K562 (cell line): ENCODE data around the gene KRTCAP2. TPM values are rescaled to one million over a fixed set of nuclear protein-coding genes. Genes with fewer than 3 reads are reported as not detected.

Experiments
- ETV1 ChIP-seq: fragments of 450-650 bp; conservative IDR thresholded peaks from 2 replicates; pipeline ENCODE4 v1.6.1; 2016; ENCODE audit warnings: missing genetic modification characterization, control low read depth, low read depth, missing compliant biosample characterization
- GMEB1 ChIP-seq: fragments of 250-450 bp; sonication (Bioruptor Pico); IDR thresholded peaks from 2 replicates; pipeline ENCODE4 v1.4.0; 2020; ENCODE audit warnings: mild to moderate bottlenecking
- SP1 ChIP-seq: sonication (generic); formaldehyde crosslinking; IDR thresholded peaks from 2 replicates; pipeline ENCODE4 v1.8.1; 2022; ENCODE audit warnings: mild to moderate bottlenecking, missing genetic modification reagents
- TCF3 ChIP-seq: sonication (generic); formaldehyde crosslinking; IDR thresholded peaks from 2 replicates; pipeline ENCODE4 v1.4.0; 2020; ENCODE audit warnings: mild to moderate bottlenecking, missing genetic modification reagents
- ZNF253 ChIP-seq: fragments of 250-450 bp; sonication (Bioruptor Pico); conservative IDR thresholded peaks from 2 replicates; pipeline ENCODE4 v1.6.1; 2021; ENCODE audit warnings: mild to moderate bottlenecking
- ZNF445 ChIP-seq: fragments of 250-450 bp; sonication (Bioruptor Pico); IDR thresholded peaks from 2 replicates; pipeline ENCODE4 v1.4.0; 2020; ENCODE audit warnings: low read depth, mild to moderate bottlenecking, moderate library complexity
- ZNF766 ChIP-seq: fragments of 200-800 bp; sonication (Bioruptor generic); conservative IDR thresholded peaks from 2 replicates; pipeline ENCODE4 v1.6.1; 2016; ENCODE audit warnings: missing genetic modification characterization, missing compliant biosample characterization
- polyA plus RNA-seq, 8 experiments: library from polyadenylated mRNA; depleted of rRNA in 4 of 8; stranded (reverse) in 5 of 8; unstranded in 3 of 8; fragments of >200 nt; fragmentation: Nextera tagmentation in 2 of 8; fragmentation: Illumina TruSeq in 1 of 8; extraction: Ambion mirVana in 2 of 8; extraction: Trizol in 1 of 8; gene quantifications; 2 replicates each; pipeline versions ENCODE4 v1.2.1 to v1.2.3, GENCODE V29; 2011 to 2014; ENCODE audit warnings: inconsistent platforms in 1 of 8, missing spikeins in 1 of 8
- total RNA-seq, 7 experiments: library from RNA; depleted of rRNA in 6 of 7; stranded (reverse); fragments of >200 nt in 6 of 7; fragmentation: Illumina TruSeq in 2 of 7; extraction: Trizol in 2 of 7; gene quantifications; 2 replicates each; pipeline versions ENCODE4 v1.2.1 to v1.2.3, GENCODE V29; 2011 to 2021; ENCODE audit warnings: low replicate concordance in 1 of 7
- TF ChIP-seq, protein P1 (sequence below), 3 experiments: fragments of 200-800 bp in 1 of 3; sonication (Bioruptor generic) in 1 of 3; sonication (generic) in 1 of 3; formaldehyde crosslinking in 1 of 3; IDR thresholded peaks; 2 replicates each; pipeline versions ENCODE4 v1.6.1 to v1.8.0; 2016 to 2022; ENCODE audit warnings: mild to moderate bottlenecking in 2 of 3, missing compliant biosample characterization in 2 of 3, missing genetic modification characterization in 2 of 3, missing genetic modification reagents in 1 of 3

KRTCAP2 gene
- total and polyA plus RNA-seq, 9 of the 15 experiments (the other 6 are each of a cell fraction or from before 2014, with no cell fraction given): 126 to 436 (median 244) TPM

DNA sequence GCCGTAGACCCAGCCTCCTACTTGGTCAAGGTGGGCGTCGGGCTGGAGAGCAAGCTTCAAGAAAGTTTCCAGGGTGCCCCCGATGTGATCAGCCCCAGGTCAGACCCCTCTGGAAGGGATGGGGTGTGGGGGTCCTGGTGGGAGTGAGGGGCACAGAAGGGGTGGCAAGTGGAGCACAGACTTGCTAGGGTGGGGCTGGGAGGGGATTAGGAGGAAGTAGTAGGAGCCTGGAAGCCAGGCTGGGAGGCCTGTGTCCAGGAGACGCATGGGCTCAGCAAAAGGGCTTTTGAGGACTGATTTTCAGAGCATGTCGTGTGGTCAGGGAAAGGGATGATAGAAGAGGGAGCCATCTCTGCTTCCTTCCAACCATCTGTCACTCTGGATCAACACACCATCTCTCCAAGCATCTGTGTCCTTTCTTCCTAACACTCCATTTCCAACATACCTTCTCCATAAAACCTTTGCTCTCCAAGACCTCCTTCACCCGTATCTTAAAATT lies 9.0 kb upstream of the KRTCAP2 start (continued):
- no peak for TF ChIP-seq ZNF445 (CRISPR knock-in tag)
- no peak for TF ChIP-seq ZNF766 (CRISPR knock-in tag)
- TF ChIP-seq, protein P1, sequence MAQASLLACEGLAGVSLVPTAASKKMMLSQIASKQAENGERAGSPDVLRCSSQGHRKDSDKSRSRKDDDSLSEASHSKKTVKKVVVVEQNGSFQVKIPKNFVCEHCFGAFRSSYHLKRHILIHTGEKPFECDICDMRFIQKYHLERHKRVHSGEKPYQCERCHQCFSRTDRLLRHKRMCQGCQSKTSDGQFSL (CRISPR knock-in tag; IDR thresholded peaks at IDR 0.05): no peak
- TF ChIP-seq, protein P1 (tag; IDR thresholded peaks at IDR 0.05): no peak
- TF ChIP-seq TCF3 (CRISPR knock-in tag): no peak
- TF ChIP-seq ZNF253 (CRISPR knock-in tag): no peak
- TF ChIP-seq SP1 (CRISPR knock-in tag): no peak
- TF ChIP-seq ETV1 (tag): no peak
- no peak for TF ChIP-seq GMEB1 (CRISPR knock-in tag)
- TF ChIP-seq, all 486 proteins: peak for 0
